ENCODE results near the gene COG7. TPM values are rescaled to one million over a fixed set of nuclear protein-coding genes. Genes with fewer than 3 reads are reported as not detected.
"Not testable (repeated sequence)": the region's sequence is repeated elsewhere in the genome, so short reads cannot be mapped to it uniquely, and the experiment has no call there.

COG7 gene
- total RNA-seq, 2 experiments from 2014 or later: 22.3 to 23.6 TPM

- no peaks in the 10 kb centered on the region for H3K9me3 Mint-ChIP-seq
- H3K4me3 Mint-ChIP-seq: no peak overlapping the region
- no peaks in the 10 kb centered on the region for H3K27me3 Mint-ChIP-seq
- POLR2A ChIA-PET: no interaction called here
- H3K36me3 Mint-ChIP-seq: no peaks in the 10 kb centered on the region
- H3K4me1 Mint-ChIP-seq: no peaks in the 10 kb centered on the region
- ATAC-seq (ENCODE audit: low read depth) (no peak), DNase-seq (no peak)
- H3K27ac Mint-ChIP-seq: no peak overlapping the region
Observed at GRCh38 chr16:23416816-23417215, 36.2 kb downstream of the COG7 start.

- POLR2A ChIA-PET: no interaction called here
- Mint-ChIP-seq H3K4me3 (no peak overlapping the region), H3K27me3 (no peaks in the 10 kb centered on the region), H3K36me3 (no peaks in the 10 kb centered on the region), H3K27ac (no peak overlapping the region), H3K9me3 (no peaks in the 10 kb centered on the region), H3K4me1 (no peaks in the 10 kb centered on the region)
- DNase-seq (no peak), ATAC-seq (ENCODE audit: low read depth) (no peak)
Observed at GRCh38 chr16:23414731-23415130, 38.3 kb downstream of the COG7 start.

- DNase-seq (no peak), ATAC-seq (ENCODE audit: low read depth) (no peak)
- Mint-ChIP-seq H3K36me3 (peaks cover 1% of the 10 kb centered on the region), H3K4me1 (no peaks in the 10 kb centered on the region), H3K4me3 (no peak overlapping the region), H3K27me3 (no peaks in the 10 kb centered on the region), H3K27ac (no peak overlapping the region), H3K9me3 (no peaks in the 10 kb centered on the region)
- POLR2A ChIA-PET: no interaction called here
Observed at GRCh38 chr16:23410176-23410575, 42.8 kb downstream of the COG7 start.

- ATAC-seq (ENCODE audit: low read depth) (no peak), DNase-seq (no peak)
- peaks cover 1% of the 10 kb centered on the region for H3K36me3 Mint-ChIP-seq
- no peak overlapping the region for H3K27ac Mint-ChIP-seq
- H3K4me3 Mint-ChIP-seq: no peak overlapping the region
- no peaks in the 10 kb centered on the region for H3K9me3 Mint-ChIP-seq
- no peaks in the 10 kb centered on the region for H3K4me1 Mint-ChIP-seq
- POLR2A ChIA-PET: no interaction called here
- H3K27me3 Mint-ChIP-seq: no peaks in the 10 kb centered on the region
Observed at GRCh38 chr16:23409522-23409921, 43.5 kb downstream of the COG7 start.

GRCh38 chr16:23408823-23409298, 44.1 kb downstream of the COG7 start:
- Mint-ChIP-seq H3K27ac (no peak overlapping the region), H3K27me3 (no peaks in the 10 kb centered on the region), H3K9me3 (no peaks in the 10 kb centered on the region), H3K36me3 (peaks cover 1% of the 10 kb centered on the region), H3K4me1 (no peaks in the 10 kb centered on the region), H3K4me3 (no peak overlapping the region)
- ATAC-seq (ENCODE audit: low read depth) (no peak), DNase-seq (no peak)
- POLR2A ChIA-PET: no interaction called here

GRCh38 chr16:23408242-23408822, 44.7 kb downstream of the COG7 start:
- DNase-seq (no peak), ATAC-seq (ENCODE audit: low read depth) (no peak)
- Mint-ChIP-seq H3K27ac (no peak overlapping the region), H3K4me1 (no peaks in the 10 kb centered on the region), H3K4me3 (no peak overlapping the region), H3K36me3 (peaks cover 1% of the 10 kb centered on the region), H3K27me3 (no peaks in the 10 kb centered on the region), H3K9me3 (no peaks in the 10 kb centered on the region)
- POLR2A ChIA-PET: no interaction called here

GRCh38 chr16:23407436-23408127, 45.4 kb downstream of the COG7 start:
- ATAC-seq (ENCODE audit: low read depth) (no peak), DNase-seq (no peak)
- H3K27ac Mint-ChIP-seq: no peak overlapping the region
- H3K4me1 Mint-ChIP-seq: no peaks in the 10 kb centered on the region
- no peaks in the 10 kb centered on the region for H3K27me3 Mint-ChIP-seq
- peaks cover 1% of the 10 kb centered on the region for H3K36me3 Mint-ChIP-seq
- POLR2A ChIA-PET: no interaction called here
- no peak overlapping the region for H3K4me3 Mint-ChIP-seq
- no peaks in the 10 kb centered on the region for H3K9me3 Mint-ChIP-seq

- POLR2A ChIA-PET: no interaction called here
- DNase-seq (no peak), ATAC-seq (ENCODE audit: low read depth) (no peak)
- no peak overlapping the region for H3K27ac Mint-ChIP-seq
- H3K27me3 Mint-ChIP-seq: no peaks in the 10 kb centered on the region
- no peak overlapping the region for H3K4me3 Mint-ChIP-seq
- peaks cover 1% of the 10 kb centered on the region for H3K36me3 Mint-ChIP-seq
- no peaks in the 10 kb centered on the region for H3K9me3 Mint-ChIP-seq
- no peaks in the 10 kb centered on the region for H3K4me1 Mint-ChIP-seq
Observed at GRCh38 chr16:23406546-23407240, 46.3 kb downstream of the COG7 start.

GRCh38 chr16:23406024-23406423, 47.0 kb downstream of the COG7 start:
- Mint-ChIP-seq H3K4me3 (no peak overlapping the region), H3K27ac (no peak overlapping the region), H3K36me3 (peaks cover 1% of the 10 kb centered on the region), H3K9me3 (no peaks in the 10 kb centered on the region), H3K27me3 (no peaks in the 10 kb centered on the region), H3K4me1 (no peaks in the 10 kb centered on the region)
- DNase-seq (no peak), ATAC-seq (ENCODE audit: low read depth) (no peak)
- POLR2A ChIA-PET: no interaction called here

GRCh38 chr16:23403547-23403946, 49.4 kb downstream of the COG7 start:
- Mint-ChIP-seq H3K9me3 (no peaks in the 10 kb centered on the region), H3K27ac (no peak overlapping the region), H3K4me1 (no peaks in the 10 kb centered on the region), H3K36me3 (peaks cover 4% of the 10 kb centered on the region), H3K27me3 (no peaks in the 10 kb centered on the region), H3K4me3 (no peak overlapping the region)
- POLR2A ChIA-PET: no interaction called here
- DNase-seq (no peak), ATAC-seq (ENCODE audit: low read depth) (no peak)

- DNase-seq (no peak), ATAC-seq (ENCODE audit: low read depth) (no peak)
- no peaks in the 10 kb centered on the region for H3K27me3 Mint-ChIP-seq
- H3K4me1 Mint-ChIP-seq: no peaks in the 10 kb centered on the region
- POLR2A ChIA-PET: no interaction called here
- H3K9me3 Mint-ChIP-seq: no peaks in the 10 kb centered on the region
- no peak overlapping the region for H3K27ac Mint-ChIP-seq
- peaks cover 4% of the 10 kb centered on the region for H3K36me3 Mint-ChIP-seq
- H3K4me3 Mint-ChIP-seq: no peak overlapping the region
Observed at GRCh38 chr16:23402100-23402499, 50.9 kb downstream of the COG7 start.

- Mint-ChIP-seq H3K4me1 (no peaks in the 10 kb centered on the region), H3K36me3 (peaks cover 4% of the 10 kb centered on the region), H3K27ac (no peak overlapping the region), H3K9me3 (no peaks in the 10 kb centered on the region), H3K27me3 (no peaks in the 10 kb centered on the region), H3K4me3 (no peak overlapping the region)
- ATAC-seq (ENCODE audit: low read depth) (no peak), DNase-seq (no peak)
- POLR2A ChIA-PET: no interaction called here
Observed at GRCh38 chr16:23401139-23401538, 51.9 kb downstream of the COG7 start.

GRCh38 chr16:23400447-23400846, 52.5 kb downstream of the COG7 start:
- H3K9me3 Mint-ChIP-seq; H3K27me3 Mint-ChIP-seq; H3K36me3 Mint-ChIP-seq; DNase-seq; H3K4me1 Mint-ChIP-seq; H3K4me3 Mint-ChIP-seq; H3K27ac Mint-ChIP-seq; POLR2A ChIA-PET; ATAC-seq (ENCODE audit: low read depth): not testable (repeated sequence)
